H1 (cell line): Measurements from ENCODE around the gene ITPKB.

ENCODE experiments used
- EZH2 ChIP-seq: fragments of 200-600 bp; sonication (generic); IDR thresholded peaks from 2 replicates; pipeline ENCODE4 v1.7.1; 2012; ENCODE audit warnings: low read depth, mild to moderate bottlenecking, moderate library complexity, low read length, inconsistent platforms; ENCODE audit not compliant: severe bottlenecking
- MAFK ChIP-seq: IDR thresholded peaks from 2 replicates; pipeline ENCODE4 v1.6.1; 2012; ENCODE audit warnings: low read depth, mild to moderate bottlenecking, improper control_type of control experiment, low read length
- POLR2AphosphoS5 ChIP-seq: IDR thresholded peaks from 2 replicates; pipeline ENCODE4 v1.6.1; 2011; ENCODE audit warnings: low read depth, low read length
- SP4 ChIP-seq: IDR thresholded peaks from 2 replicates; pipeline ENCODE4 v1.6.1; 2012; ENCODE audit warnings: low read length, inconsistent platforms
- TF ChIP-seq, protein P1 (sequence below), 3 experiments: IDR thresholded peaks; 1 replicate in 2 of 3; 2 replicates in 1 of 3; pipeline versions ENCODE4 v1.5.1 to v1.6.1; 2011; ENCODE audit warnings: low read length in 3 of 3, mild to moderate bottlenecking in 3 of 3, inconsistent platforms in 2 of 3, low read depth in 1 of 3, moderate library complexity in 1 of 3; ENCODE audit not compliant: insufficient read depth in 1 of 3; ENCODE audit errors: control extremely low read depth in 1 of 3

DNA sequence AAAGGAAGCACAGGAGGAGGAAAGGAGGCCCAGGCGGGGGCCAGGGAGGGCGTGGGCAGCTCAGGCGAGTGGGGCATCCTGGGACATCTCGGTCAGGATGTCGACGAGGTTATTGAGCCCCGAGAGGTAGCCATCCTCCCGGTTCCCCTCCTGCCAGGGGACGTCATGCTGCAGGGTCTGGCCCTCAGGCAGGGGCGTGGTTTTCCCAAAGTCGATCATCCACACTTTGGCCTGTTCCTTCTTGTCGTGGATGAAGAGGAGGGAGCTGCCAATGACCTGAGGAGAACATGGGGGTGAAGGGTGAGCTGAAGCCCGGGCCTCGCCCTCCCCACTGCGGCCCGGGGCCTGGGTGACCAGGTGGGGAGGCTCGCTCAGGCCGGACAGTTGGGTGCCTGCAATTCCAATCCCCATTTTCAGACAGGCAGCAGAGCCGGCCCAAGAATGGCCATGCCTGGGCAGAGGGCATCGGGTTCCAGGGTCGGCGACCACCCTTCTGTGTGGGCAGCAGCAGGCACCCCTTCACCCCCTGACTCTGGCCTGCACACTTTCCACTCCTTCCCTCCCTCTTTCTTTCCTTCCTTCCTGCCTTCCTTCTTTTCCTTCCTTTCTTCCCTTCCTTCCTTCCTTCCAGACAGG, 104.4 kb downstream of the ITPKB start:
- TF ChIP-seq POLR2AphosphoS5 (no peak), SP4 (no peak), MAFK (no peak), EZH2 (no peak)
- TF ChIP-seq, protein P1, sequence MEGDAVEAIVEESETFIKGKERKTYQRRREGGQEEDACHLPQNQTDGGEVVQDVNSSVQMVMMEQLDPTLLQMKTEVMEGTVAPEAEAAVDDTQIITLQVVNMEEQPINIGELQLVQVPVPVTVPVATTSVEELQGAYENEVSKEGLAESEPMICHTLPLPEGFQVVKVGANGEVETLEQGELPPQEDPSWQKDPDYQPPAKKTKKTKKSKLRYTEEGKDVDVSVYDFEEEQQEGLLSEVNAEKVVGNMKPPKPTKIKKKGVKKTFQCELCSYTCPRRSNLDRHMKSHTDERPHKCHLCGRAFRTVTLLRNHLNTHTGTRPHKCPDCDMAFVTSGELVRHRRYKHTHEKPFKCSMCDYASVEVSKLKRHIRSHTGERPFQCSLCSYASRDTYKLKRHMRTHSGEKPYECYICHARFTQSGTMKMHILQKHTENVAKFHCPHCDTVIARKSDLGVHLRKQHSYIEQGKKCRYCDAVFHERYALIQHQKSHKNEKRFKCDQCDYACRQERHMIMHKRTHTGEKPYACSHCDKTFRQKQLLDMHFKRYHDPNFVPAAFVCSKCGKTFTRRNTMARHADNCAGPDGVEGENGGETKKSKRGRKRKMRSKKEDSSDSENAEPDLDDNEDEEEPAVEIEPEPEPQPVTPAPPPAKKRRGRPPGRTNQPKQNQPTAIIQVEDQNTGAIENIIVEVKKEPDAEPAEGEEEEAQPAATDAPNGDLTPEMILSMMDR (IDR thresholded peaks at IDR 0.05; ENCODE audit: control extremely low read depth in 1 of 3, insufficient read depth in 1 of 3, low read depth in 1 of 3, low read length in 3 of 3), result no peak
